CD4-positive, alpha-beta T cell treated with Interleukin-21 for 1 hour (primary cell): ENCODE data around the gene LRRC32.

Experiments used
- DNase-seq: peaks from one replicate; pipeline ENCODE4 v3.0.0-alpha.2; 2020

LRRC32 gene

GRCh38 chr11:76670485-76671236 is at the start of gene LRRC32:
Gene LRRC32 (minus strand): TSS chr11:76670747. CDS start chr11:76665954, 4,793 bp downstream.
- peak; percentile 36 for DNase-seq

- DNase-seq = no peak
Observed at GRCh38 chr11:76719686-76720085, 49.1 kb upstream of the LRRC32 start.

- no peak for DNase-seq
Observed at GRCh38 chr11:76719281-76719680, 48.7 kb upstream of the LRRC32 start.

GRCh38 chr11:76717816-76718215 is 47.3 kb upstream of the LRRC32 start:
- DNase-seq = no peak

GRCh38 chr11:76717369-76717768 is 46.8 kb upstream of the LRRC32 start:
- DNase-seq = no peak

DNA sequence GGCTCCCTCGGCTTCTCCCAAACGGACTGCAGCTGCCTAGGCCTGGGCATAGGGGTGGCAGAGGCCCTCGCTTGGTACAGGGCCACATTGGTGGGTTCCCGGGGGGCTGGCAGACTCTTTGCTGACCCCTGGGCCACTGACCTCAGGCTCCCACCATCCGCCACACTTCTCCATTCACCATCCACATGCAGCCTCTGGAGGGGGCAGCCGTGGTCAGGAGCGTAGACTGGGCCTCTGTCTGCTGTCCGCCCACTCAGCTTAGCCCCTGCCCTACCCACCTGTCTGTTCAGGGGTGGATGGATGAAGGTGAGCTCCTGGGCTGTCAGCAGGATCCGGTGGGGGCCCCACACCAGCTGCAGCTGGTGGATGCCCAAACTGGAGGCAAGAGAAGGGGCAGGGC is 45.7 kb upstream of the LRRC32 start:
- DNase-seq = no peak

- no peak for DNase-seq
Observed at GRCh38 chr11:76714493-76714892, 43.9 kb upstream of the LRRC32 start.

DNA sequence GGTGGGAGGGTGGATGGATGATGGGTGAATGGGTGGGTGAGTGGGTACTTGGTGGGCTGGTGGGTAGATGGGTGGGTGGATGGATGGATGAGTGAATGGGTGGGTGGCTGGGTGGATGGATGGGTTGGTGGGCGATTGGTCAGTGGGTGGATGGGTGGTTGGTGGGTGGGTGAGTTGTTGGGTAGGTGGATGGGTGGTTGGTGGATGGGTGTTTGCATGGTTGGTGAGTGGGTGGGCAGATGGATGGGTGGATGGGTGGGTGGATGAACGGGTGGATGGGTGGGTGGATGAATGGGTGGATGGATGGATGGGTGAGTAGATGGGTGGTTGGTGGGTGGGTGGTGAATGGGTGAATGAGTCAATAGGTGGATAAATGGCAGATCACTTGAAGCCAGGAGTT is 43.0 kb upstream of the LRRC32 start:
- no peak for DNase-seq

DNA sequence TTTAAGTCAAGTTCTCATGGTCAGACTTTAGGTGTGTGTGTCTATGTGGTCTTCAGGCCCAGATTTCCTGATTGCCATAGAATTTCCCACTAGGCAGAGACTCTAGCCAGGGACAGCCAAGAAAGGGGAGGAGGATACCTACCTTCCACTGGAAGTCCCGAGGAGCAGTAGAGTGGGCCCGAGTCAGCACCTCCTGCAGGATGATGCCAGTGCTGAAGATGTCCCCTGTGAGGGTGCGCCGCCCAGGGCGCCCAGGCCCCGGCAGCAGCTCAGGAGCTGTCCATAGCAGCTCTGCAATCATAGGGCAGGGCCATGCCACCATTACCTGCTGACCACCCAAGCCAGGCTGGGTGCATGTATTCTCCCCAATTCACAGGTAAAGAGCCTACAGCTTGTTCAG is 41.6 kb upstream of the LRRC32 start:
- DNase-seq = no peak

DNA sequence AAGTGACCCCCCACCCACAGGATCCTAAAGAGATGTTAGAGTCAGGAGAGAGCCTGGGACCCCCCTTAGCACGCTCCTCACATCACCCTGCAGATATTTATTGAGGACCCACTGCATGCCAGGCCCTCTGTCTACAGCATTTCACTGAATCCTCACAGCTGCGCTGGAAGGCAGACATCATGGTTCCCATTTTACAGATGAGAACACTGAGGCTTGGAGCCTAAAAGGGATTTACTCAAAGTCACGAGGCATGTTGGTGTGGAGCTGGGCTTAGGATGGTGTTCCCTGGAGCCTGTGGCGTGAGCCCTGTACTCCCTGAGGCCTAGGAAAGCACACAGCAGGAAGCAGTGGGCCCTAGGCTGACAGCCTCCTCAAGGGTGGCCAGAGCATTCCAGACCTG is 39.2 kb upstream of the LRRC32 start:
- no peak for DNase-seq

DNA sequence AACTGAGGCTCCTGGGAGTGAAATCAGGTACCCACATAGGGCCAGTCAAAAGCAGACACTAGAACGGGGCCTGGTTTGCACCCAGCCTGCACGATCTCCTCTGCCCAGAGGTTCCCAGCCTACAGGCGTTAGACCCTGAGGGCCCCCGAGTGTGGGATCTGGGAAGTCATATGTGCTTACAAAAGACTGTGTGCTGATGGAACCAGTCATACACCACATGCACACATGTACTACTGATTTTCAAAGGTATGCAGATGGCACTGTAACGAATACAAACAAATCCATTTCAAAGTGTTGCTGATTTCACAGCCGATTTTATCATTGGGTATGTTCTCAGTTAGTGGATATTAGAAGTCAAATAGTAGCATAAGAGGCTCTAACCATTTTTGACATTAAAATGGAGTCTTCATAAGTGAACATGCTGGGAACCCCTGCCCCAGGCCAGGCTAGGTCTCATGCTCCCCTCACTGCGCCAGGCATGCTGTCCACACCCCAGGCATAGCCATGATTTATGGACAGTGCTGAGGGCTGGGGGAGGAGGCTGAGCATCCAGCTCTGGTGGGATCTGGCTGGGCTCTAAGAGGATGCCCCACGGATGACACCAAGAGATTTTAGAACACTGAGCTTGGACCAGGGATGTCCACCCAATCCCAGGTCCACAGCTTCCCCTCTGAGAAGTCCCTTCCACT is 38.6 kb upstream of the LRRC32 start:
- DNase-seq = no peak

DNA sequence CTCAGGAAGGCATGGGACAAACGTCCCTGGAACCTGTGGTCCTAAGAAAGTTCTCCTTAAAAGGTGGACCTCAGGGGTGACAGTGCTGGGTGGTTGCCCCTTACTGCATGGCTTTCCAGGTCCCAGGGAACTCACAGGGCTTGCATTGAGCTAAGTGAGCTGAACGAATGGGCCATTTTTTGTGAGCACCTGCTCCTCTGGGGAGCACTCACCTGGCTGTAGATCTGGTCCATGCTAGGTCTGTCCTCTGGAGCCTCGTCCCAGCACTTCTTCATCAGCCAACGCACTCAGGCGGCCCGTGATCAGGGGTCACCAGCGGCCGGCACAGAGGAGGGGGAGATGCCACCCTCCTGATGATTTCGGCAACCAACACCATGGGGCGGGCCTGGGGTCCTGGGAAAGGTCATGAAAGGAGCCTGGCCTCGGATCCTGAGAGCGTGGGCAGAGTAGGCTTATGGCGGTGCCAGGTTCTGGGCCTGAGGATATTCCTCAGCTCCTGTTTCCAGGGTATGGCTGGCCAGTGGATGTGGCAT is 36.8 kb upstream of the LRRC32 start:
- no peak for DNase-seq

DNA sequence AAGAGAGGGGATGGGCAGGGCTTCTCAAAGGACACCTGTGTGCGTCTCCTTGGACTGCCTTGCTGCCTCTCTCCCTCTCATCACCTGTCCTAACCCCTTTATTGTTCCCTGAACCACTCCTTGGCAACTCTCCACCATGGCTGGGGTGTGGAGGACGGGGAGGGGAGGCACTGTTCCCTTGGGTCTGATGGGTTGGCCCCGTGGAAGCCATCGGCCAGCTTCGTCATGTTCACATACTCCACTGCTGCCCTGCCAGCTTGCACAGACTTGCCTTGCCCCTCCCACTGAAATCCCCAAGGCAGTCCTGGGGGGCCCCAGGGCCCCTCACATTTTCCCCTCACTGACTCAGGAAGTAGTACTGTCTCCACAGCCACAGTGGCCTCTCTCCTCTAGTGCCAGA is 36.1 kb upstream of the LRRC32 start:
- DNase-seq = no peak

- no peak for DNase-seq
Observed at GRCh38 chr11:76705826-76706225, 35.3 kb upstream of the LRRC32 start.

GRCh38 chr11:76704171-76704948 is 33.8 kb upstream of the LRRC32 start:
- DNase-seq = no peak

DNA sequence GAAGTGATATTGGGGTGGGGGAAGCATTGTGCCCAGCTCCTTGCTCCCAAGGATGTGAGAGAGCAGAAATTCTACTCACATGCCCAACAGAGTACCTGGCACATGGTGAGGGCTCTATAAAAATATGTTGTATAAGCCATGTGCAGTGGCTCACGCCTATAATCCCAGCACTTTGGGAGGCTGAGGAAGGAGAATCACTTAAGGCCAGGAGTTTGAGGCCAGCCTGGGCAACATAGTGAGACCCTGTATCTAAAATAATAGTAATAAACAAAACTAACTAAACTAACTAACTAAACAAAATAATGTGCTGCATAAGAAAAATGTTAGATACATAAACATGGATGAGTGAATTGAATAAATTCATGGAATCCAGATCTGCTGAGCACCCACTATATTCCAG is 33.2 kb upstream of the LRRC32 start:
- no peak for DNase-seq

GRCh38 chr11:76702336-76703128 is 32.0 kb upstream of the LRRC32 start:
- DNase-seq = no peak

GRCh38 chr11:76701294-76702040 is 30.9 kb upstream of the LRRC32 start:
- DNase-seq = no peak

DNA sequence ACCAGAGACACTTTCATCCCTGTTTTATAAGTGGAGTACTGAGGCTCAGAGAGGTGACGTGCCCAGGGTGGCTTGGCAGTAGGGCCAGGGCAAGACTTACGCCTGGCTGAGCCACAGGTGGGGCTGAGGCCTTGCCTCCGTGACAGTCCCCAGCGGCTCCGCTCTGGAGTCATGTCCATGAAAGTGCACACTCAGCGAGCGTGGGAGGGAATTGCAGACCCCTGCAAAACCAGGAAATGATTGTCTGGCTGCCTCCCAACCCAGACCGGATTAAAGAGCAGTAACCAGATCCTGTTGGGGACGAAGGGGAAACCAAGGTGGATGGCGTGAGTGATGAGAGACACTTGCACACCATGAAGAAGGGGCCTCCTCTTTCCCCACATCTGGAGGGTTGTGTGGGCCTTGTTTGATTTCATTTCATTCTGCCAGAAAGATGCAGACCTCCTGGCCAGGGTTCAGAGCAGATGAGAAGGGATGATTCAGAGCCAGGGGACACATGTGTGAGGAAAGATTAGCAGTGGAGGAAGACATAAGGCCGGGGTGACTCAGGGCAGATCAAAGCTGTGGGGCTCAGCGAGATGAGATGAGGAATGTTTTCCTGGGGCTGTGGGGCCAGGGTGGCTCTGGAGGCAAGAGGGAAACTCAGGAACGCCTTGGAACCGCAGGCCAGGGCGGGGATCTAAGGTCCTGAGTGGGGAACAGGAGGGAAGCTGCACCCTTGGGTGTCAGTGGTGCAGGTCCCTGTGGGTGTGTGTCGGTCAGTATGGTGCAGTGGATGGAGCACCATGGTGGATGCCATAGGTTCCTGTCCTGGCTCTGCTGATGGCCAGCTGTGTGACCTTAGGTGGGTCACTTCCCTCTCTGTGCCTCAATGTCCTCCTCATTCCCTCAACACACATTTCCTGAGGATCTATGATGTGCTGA is 29.9 kb upstream of the LRRC32 start:
- no peak for DNase-seq

DNA sequence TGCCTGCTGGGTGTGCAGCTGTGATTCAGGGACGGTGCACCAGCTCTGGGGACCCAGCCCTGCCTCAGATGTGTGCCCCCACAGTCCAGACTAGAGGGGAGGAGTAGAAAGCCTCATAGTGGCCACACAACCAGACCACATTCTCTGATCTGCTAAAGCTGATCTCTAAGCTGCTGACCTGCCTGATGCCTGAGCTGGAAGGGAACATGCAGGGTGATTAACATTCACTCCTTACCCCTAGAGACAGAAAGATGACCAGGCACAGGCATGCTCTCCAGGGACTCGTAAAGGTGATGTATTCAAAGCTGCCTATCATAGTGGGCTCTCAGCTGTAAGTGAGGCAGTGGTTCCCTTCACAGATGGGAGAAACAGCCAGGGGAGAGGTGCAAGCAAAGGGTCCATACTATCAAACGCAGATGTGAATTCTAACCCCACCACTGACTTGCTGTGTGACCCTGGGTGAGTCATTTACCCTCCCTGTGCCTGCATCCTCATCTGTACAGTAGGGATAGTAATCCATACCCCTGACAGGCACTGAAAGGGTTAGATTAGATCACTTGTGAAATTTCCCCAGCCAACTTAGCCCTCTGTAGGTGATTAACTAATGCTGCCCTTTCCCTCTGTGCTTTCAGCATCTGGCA is 29.0 kb upstream of the LRRC32 start:
- DNase-seq = no peak
